GM19193 (cell line): ENCODE measurements around the gene XDH.

Experiments
- POLR2A ChIP-seq: IDR thresholded peaks from 4 replicates; pipeline ENCODE4 v1.6.1; 2011; ENCODE audit not compliant: insufficient read depth, insufficient read length; ENCODE audit errors: extremely low read depth

Gene XDH

DNA sequence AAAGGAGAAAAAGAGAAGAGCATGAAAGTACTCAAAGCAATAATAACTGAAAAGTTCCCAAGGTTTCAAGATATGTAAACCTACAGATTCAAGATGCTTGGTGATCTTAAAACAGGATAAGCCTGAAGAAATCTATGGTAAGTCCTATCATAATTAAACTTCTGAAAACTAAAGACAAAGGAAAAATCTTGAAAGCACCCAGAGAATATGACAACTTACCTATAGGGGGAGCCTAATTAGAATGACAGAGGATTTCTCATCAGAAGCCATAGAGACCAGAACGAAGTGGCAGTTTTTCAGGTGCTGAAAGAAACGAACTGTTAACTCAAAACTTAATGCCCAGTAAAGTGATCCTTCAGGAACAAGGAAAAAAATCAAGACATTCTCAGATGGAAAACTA is 59.7 kb downstream of the XDH start:
- TF ChIP-seq POLR2A: no peak

DNA sequence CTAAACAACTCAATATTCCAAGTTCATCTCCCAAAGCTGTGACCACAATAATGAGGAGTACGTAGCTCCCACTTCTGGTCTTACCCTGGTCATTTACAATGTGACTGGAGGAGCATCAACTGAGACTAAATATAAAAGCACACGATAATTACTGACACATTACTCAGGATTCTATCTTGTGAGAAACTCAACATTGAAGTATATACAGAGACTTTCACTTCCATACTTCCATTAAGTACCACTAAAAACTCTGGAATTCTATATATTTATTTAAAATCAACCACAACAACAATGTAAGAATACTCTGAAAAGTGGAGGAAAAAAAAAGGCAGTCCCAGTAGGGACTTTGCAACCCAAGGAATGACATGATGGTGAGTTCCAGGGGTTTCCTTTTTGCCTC is 61.4 kb downstream of the XDH start:
- no peak for TF ChIP-seq POLR2A

DNA sequence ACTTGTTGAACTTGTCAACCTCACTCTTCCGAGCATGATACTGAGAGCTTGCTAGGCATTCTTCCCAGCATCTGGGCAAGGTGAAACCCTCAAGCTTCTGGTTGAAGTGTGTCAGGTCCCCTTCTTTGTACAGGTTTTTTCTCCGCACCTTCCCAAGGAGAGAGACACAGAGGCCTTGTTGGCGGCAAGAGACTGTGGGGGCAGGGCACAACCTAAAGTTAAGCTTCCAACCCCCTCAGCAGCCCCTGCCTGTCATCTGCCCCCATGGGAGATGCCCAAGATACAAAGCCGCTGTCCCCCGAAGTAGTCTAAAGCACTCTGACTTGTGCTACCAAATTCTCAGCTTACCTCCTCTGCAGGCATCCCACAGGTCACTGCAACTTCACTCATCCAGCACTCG is 64.9 kb downstream of the XDH start:
- TF ChIP-seq POLR2A: no peak

DNA sequence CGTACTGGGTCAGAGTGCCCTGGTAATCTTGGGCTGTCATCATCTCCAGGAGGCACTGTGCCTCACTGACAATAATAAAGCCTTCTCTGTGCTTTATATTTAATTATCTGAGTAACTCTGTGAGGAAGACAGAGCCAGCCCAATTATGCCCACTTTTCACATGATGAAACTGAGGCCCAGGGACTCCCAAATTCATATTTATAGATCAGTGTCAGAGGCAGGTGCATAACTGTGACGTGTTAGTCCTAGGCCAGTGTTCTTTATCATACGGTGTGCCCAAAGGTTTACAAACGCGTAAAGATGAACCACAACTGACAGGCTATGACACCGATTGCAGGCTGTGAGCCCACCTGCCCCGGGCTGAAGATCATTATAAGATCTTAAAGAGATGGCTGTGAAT is 65.4 kb downstream of the XDH start:
- TF ChIP-seq POLR2A: no peak

DNA sequence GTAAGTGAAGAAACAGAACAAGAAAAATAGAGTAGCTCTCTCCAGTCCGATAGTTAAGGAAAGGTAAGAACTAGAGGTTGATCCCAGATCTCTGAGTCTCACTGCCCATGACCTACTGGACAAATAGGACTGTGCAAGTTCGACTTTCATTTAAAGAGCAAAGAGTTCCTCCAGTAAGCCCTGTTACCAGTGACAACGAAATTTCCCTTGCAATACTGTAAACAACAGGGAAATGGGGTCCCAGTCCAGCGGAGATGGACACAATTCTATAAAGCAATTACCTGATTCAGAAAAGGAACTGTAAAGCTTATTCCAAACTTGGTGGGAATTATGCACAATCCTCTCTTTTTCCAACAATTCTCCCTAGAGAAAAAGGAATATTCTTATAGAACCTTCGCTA is 65.9 kb downstream of the XDH start:
- no peak for TF ChIP-seq POLR2A

DNA sequence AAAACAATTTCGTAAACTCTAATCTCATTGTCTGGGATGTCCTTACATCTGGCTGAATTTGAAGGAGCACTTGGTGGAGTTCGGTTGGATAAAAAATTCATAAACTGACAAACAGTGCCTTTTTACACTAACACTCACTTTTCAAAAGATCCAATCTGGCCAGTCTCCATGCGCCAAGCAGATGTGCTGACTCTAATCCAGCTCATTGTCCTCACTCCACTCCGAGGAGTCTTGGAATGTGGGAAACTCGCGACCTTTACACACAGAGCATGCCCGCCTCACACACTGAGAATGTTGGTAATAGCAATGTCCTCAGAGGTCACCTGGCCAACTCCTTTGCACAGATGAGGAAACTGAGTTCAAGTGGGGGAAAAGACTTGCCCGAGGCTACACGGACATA is 66.8 kb downstream of the XDH start:
- no peak for TF ChIP-seq POLR2A

DNA sequence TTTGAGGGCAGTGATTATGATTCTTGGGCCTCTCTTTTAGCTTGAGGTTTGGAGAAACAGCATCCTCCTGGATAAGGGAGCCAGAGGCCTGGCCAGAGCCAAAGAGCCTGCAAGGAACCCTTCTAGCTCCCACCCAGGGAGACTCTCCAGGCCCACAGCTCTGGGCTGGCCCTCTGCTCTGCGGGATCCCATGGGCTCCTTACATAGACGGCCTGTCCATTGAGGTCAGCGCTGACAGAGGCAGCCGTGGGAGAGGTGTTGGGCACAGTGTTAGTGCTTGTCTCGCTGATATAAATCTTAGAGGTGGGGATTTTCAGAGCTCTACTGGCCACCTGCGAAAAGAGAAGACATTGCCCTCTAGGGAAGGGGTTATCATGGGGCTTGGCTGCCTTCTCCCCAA is 67.2 kb downstream of the XDH start:
- TF ChIP-seq POLR2A: no peak

DNA sequence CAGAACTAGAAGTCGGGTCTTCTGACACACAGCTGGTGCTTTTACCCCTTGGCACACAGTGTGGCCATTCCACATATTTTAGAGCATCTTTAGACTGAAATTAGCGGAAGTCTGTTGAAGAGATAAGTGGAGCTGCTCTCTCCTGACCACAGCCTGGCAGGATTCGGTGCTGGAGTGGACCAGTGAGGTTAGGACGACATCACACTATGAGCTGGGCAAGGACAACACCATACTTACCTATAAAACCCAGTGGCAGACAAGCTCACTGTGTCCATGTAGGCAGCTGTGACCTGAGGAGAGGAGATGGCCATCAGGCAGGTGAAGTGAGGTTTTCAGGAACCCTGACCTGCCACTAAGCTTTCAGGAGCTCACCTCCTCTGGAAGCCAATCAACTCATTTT is 70.1 kb downstream of the XDH start:
- TF ChIP-seq POLR2A: no peak

DNA sequence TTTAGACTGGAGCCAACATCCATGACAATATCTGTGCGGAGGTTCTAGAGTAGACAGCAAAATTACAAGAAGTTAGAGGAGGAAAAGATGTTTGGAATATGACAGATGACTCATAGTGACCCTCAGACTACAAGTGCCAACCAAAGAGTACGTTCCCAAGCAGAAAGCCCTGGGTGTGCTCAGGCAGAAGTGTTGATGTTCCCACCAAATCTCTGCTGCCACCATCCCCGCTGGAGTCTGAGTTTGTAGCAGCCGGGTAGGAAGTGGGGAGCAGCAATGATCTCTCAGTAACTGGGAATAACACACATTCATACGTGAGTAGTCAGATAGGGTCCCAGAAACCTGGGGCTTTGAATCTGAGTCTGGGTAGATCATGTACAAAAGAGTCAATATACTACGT is 73.2 kb downstream of the XDH start:
- TF ChIP-seq POLR2A: no peak

DNA sequence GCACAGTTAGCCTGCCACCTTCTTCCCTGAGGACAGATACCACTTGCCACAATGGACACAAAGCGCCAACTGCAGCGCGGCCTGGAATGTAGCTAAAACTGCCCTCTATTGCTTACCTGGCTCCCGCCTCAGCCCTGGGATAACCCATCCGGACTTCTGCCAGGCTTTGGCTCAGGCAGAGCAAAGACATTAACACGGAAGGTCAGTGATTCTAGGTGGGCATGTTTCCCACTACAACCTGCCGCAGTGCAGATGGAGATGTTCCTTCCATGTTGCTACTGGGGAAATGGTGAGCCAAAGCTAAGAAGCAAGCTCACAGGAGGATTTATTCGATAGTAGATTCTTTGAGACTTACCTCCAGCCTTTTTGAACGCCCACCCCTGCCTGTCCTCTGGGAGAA is 74.8 kb downstream of the XDH start:
- TF ChIP-seq POLR2A: no peak

DNA sequence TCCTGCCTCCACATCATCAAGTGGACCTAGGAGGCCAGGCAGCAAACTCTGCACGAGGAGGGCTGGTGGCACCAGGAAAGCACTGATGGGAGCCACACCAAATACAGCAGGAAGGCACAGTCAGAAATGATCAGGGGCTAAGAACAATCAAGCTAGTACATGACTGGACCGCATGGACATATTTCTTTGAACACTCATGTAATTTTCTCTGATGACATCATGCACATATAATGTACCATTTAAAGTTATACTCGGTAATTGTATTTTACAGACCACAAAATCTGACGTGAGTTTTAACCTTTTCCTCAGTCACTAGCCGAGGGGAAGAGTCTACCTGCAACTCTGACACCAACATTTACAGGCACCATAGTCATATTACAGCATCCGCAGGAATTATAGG is 76.7 kb downstream of the XDH start:
- no peak for TF ChIP-seq POLR2A

DNA sequence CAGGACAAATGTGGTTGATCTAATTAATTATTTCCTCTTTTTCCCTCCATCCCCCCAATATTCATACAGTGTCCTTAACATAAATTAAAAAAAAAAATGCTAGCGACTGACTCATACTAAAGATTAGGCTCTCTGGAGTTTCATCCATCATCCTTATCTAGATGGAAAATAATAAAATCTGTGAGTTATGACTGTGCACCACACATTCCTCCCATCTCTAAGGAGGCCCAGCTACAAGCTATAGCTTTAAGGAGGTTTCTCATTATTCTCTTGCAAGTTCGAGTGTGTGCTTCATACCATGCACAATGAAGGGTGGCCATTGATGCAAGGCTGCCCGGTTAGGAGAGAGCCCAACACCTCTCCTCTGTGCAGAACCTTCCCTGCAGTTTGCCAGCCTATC is 77.3 kb downstream of the XDH start:
- TF ChIP-seq POLR2A: no peak

DNA sequence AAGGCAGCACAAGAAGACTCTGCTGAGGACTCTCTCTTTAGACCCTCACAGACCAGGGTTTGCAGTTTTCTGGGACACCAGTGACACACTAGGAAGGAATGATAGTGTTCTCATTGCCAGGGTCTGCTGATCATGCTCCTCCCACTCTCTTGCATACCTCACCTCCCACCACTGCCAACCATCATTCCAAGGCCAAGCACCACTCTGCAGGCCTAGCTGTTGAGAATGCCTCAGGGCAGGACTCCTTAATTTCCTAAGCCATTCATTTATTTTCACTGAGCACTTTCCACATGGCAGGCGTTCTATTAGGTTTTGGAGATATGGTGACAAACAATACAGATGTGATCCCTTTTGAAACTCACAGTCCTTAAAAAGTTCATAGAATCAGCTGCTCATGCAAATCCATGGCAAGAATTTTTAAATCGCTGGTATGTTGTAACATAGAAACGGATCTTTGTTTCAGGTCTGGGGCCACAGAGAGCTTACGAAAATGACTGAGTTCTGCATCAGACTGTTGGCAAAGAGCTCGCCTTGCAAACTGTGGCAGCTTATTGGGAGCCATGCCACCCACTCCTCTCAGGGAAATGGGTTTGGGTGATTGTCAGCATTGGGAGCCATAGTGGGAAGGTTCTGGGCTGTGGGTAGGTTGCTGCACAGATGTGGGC is 78.5 kb downstream of the XDH start:
- TF ChIP-seq POLR2A: no peak

DNA sequence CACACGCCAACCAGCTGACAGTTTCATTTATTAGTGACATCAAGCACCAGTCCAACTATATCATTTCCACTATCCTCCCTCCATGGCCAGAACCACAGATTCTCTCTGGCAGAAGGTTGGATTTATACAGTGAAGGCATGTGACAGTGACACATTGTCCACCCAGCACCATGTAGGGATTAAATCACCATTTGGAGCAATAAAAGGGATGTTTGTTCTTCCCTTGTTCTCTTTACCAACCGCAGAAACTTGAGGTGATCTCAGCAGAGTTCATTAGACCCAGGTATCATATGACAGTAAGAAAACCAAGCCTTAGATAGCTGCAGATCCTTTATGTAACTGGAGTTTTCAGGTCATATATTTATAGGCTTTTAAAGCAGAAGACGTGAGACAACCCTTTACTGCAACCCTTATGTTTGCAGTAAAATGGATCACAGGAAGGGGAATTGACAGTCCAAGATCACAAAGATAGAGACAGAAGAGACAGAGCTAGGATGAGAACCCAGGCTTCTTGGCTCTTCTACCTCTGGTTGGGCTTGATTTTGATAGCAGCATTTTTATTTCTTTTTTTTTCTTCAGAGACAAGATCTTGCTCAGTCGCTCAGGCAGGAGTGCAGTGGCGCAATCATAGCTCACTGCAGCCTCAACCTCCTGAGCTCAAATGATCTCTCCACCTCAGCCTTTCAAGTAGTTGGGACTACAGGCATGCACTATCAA is 80.1 kb downstream of the XDH start:
- TF ChIP-seq POLR2A: no peak

DNA sequence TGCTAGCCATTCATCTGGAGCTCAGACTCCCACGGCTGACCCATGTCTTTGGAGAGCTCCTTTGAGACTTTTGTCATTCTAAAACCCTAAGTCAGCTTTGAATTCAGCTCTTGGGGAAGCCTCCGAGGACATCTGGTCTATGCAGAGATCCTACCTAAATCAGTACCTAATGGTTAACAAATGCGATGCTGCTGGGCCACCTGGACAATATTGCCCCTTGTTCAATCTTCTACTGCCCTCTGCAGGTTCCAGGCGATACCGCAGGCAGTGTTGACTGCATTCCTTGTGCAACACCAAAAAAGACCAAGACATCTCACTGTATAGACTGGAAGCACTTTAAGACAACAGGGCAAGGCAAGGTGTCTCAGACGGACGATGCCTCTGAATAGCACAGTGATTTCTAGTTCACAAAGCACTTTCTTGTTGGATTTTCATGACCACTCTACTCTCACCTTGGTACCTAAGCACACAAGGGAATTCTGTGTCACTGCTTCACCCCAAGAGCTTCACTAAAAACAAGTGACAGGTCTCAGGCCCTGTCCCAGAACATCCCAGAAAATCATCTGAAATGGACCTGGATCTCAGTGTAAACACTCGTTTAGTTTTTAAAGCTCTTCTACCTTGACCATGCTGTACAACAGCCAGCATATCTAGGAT is 80.9 kb downstream of the XDH start:
- no peak for TF ChIP-seq POLR2A

DNA sequence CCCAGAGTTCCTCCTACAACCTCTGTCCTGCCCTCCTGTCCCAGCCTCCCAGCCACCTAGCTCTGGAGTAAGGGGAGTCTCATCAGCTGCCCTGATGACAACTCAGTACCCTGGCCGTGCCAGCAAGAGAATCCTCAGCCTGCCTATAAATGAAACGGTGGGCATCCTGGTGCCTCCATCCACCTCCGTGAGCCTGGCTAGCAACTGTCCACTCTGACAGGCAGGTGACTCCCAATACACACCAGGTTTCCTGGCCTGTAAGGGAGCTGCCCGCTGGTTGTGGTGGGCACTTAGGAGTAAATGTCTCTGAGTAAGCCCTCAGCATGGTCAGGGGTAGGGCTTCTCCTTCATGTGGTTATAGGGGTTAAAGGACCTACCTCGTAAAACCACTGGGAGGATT is 81.5 kb downstream of the XDH start:
- TF ChIP-seq POLR2A: no peak
